GM10266 (cell line): Measurements from ENCODE around the gene TRPV3.

Source experiments
- DNase-seq: peaks from one replicate; pipeline ENCODE4 v3.0.0; 2012; ENCODE audit errors: extremely low spot score
- TF ChIP-seq, protein P1 (sequence below): IDR thresholded peaks from 2 replicates; pipeline ENCODE4 v1.5.1; 2012; ENCODE audit warnings: mild to moderate bottlenecking, low read depth; ENCODE audit not compliant: control insufficient read depth, insufficient read depth; ENCODE audit errors: missing control alignments

The TRPV3 gene

GRCh38 chr17:3485481-3486068, 72.0 kb downstream of the TRPV3 start:
- TF ChIP-seq, protein P1, sequence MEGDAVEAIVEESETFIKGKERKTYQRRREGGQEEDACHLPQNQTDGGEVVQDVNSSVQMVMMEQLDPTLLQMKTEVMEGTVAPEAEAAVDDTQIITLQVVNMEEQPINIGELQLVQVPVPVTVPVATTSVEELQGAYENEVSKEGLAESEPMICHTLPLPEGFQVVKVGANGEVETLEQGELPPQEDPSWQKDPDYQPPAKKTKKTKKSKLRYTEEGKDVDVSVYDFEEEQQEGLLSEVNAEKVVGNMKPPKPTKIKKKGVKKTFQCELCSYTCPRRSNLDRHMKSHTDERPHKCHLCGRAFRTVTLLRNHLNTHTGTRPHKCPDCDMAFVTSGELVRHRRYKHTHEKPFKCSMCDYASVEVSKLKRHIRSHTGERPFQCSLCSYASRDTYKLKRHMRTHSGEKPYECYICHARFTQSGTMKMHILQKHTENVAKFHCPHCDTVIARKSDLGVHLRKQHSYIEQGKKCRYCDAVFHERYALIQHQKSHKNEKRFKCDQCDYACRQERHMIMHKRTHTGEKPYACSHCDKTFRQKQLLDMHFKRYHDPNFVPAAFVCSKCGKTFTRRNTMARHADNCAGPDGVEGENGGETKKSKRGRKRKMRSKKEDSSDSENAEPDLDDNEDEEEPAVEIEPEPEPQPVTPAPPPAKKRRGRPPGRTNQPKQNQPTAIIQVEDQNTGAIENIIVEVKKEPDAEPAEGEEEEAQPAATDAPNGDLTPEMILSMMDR: no peak
- DNase-seq: no peak

DNA sequence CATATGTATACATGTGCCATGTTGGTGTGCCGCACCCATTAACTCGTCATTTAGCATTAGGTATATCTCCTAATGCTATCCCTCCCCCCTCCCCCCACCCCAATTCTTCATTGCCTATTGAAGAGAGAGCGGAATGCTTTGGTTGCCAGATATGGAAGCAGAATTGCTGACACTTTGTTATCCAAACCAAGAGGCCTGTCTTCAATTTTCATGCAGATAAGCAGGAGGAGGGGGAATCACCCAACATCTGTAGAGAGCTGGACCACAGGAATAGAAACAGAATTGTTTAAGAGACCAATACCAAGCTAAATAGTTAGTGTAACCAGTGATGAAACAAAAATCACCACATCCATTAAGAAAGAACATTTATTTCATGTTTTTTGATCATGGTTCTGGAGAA, 74.8 kb downstream of the TRPV3 start:
- TF ChIP-seq, protein P1: no peak
- DNase-seq: no peak

DNA sequence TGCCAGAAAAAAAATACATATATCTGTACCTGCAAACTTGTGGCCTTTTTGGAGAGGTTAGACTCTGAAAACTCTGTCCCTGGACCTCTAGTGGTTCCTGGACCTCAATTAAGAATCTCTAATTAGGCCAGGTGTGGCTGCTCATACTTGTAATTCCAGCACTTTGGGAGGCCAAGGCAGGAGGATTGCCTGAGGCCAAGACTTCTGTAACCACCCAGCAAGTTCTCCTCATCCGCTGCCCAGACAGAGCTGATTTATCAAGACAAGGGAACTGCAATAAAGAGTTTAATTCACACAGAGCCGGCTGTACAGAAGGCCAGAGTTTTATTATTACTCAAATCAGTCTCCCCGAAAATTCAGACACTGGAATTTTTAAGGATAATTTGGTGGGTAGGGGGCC, 77.6 kb downstream of the TRPV3 start:
- TF ChIP-seq, protein P1: no peak
- DNase-seq: no peak

GRCh38 chr17:3475812-3476610, 81.6 kb downstream of the TRPV3 start, which contains the start of gene ASPA:
TSS of gene ASPA (plus strand) at chr17:3475997. CDS start at chr17:3476160, 163 bp downstream.
- no peak for DNase-seq
- TF ChIP-seq, protein P1: no peak

DNA sequence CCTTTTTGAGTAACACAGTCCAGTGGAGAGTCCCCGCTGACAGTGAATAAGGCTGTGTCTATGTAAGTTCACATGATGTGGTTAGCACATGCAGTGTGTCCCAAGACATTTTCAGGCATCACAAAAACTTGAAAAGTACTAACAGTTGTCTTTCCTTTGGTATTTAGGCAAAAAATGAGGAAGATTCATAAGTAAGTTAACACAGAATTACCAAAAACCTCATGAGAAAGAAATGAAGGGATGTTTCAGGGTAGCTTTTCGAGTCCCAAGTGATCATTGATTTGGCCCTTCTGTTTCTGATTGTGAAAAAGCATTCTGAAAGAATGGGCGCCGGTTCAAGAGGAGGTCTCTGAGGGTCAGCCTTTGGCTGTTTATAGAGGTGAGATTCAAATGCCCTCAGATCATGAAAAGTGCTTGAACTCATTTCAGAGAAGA, 82.3 kb downstream of the TRPV3 start:
- TF ChIP-seq, protein P1: no peak
- DNase-seq: no peak

GRCh38 chr17:3474212-3474611, 83.4 kb downstream of the TRPV3 start:
- TF ChIP-seq, protein P1: no peak
- no peak for DNase-seq

GRCh38 chr17:3472137-3472536, 85.5 kb downstream of the TRPV3 start:
- DNase-seq: no peak
- TF ChIP-seq, protein P1: no peak
